GM12874 (cell line): ENCODE measurements around the gene TOMM40.

Experiments used
- CTCF ChIP-seq: IDR thresholded peaks from 2 replicates; pipeline ENCODE4 v1.5.1; 2011; ENCODE audit warnings: low read depth, mild to moderate bottlenecking, control low read depth, low read length, moderate library complexity; ENCODE audit not compliant: insufficient read depth

The TOMM40 gene

GRCh38 chr19:44886141-44886540, 4.9 kb upstream of the TOMM40 start:
- TF ChIP-seq CTCF = no peak

GRCh38 chr19:44887648-44888047, 3.4 kb upstream of the TOMM40 start:
- no peak for TF ChIP-seq CTCF

GRCh38 chr19:44889830-44890365, 1.2 kb upstream of the TOMM40 start:
- no peak for TF ChIP-seq CTCF

GRCh38 chr19:44890366-44891015, 563 bp upstream of the TOMM40 start:
- TF ChIP-seq CTCF = no peak

GRCh38 chr19:44892932-44893331, 1.9 kb downstream of the TOMM40 start:
- no peak for TF ChIP-seq CTCF

GRCh38 chr19:44893332-44894051, 2.4 kb downstream of the TOMM40 start:
- TF ChIP-seq CTCF = no peak

- no peak for TF ChIP-seq CTCF
These were observed 3.0 kb downstream of the TOMM40 start for GRCh38 chr19:44894052-44894400.
